NB4 (cell line): ENCODE measurements around the gene TLR7.

Source experiments
- CTCF ChIP-seq: IDR thresholded peaks from one replicate; pipeline ENCODE4 v1.5.1; 2012; ENCODE audit warnings: low read depth, low read length
- MAX ChIP-seq: IDR thresholded peaks from 2 replicates; pipeline ENCODE4 v1.6.1; 2011; ENCODE audit warnings: low read depth, low read length
- MYC ChIP-seq: IDR thresholded peaks from 2 replicates; pipeline ENCODE4 v1.6.1; 2011; ENCODE audit warnings: low read depth, low read length
- POLR2A ChIP-seq: IDR thresholded peaks from 2 replicates; pipeline ENCODE4 v1.6.1; 2011; ENCODE audit warnings: mild to moderate bottlenecking; ENCODE audit not compliant: insufficient read length; ENCODE audit errors: extremely low read depth

- TF ChIP-seq MAX: no peak
- TF ChIP-seq CTCF: no peak
- TF ChIP-seq POLR2A: no peak
- no peak for TF ChIP-seq MYC
Measured at GRCh38 chrX:12890467-12890866, 23.6 kb downstream of the TLR7 start.
